B cell (primary cell): ENCODE data around the gene TTLL11. TPM values are rescaled to one million over a fixed set of nuclear protein-coding genes. Genes with fewer than 3 reads are reported as not detected.

ENCODE experiments used
- ATAC-seq: fragments of 200-7000 bp; cut with Tn5 transposase; one replicate; pipeline ENCODE4 v1.10.0; 2021; ENCODE audit warnings: low read depth, mild to moderate bottlenecking, moderate number of reproducible peaks, moderate library complexity
- CTCF ChIA-PET: fragments of 350-600 bp; sonication (Branson Sonifier 250); formaldehyde crosslinking; loops from one replicate; lab custom pipeline; 2021; ENCODE audit warnings: antibody characterized with exemption, inconsistent platforms; lab: Charles Lee
- POLR2A ChIA-PET: fragments of 350-600 bp; sonication (Branson Sonifier 250); formaldehyde crosslinking; loops from one replicate; lab custom pipeline; 2021; ENCODE audit warnings: antibody characterized with exemption; lab: Charles Lee
- DNase-seq: peaks from one replicate; pipeline ENCODE4 v3.0.0; 2013
- H2AFZ ChIP-seq: 2 replicates; pipeline ENCODE4 v1.6.1; 2012; ENCODE audit warnings: mild to moderate bottlenecking, low read depth, low read length; ENCODE audit not compliant: insufficient read depth, poor library complexity, severe bottlenecking
- H3K27ac ChIP-seq, 2 donors: 1 replicate in 1 of 2; 2 replicates in 1 of 2; pipeline ENCODE4 v1.5.1; 2012 to 2013; ENCODE audit warnings: low read length in 2 of 2, mild to moderate bottlenecking in 2 of 2, moderate library complexity in 1 of 2
- H3K27me3 ChIP-seq, 4 experiments: fragments of 200-600 bp in 1 of 4; sonication (generic) in 1 of 4; replicated peaks in 1 of 4; 1 replicate in 2 of 4; 2 replicates in 2 of 4; pipeline versions ENCODE4 v1.6.1 to v1.7.0; 2013 to 2016; ENCODE audit warnings: low read length in 3 of 4, mild to moderate bottlenecking in 2 of 4, mixed read lengths in 1 of 4, moderate library complexity in 1 of 4; ENCODE audit not compliant: insufficient read depth in 4 of 4, control insufficient read depth in 3 of 4; ENCODE audit errors: control extremely low read depth in 1 of 4
- H3K36me3 ChIP-seq, 2 experiments: replicated peaks in 1 of 2; 1 replicate in 1 of 2; 2 replicates in 1 of 2; pipeline versions ENCODE4 v1.6.1 to v1.7.1; 2013; ENCODE audit warnings: low read length in 1 of 2; ENCODE audit not compliant: insufficient read depth in 2 of 2, control insufficient read depth in 1 of 2; ENCODE audit errors: control extremely low read depth in 1 of 2, extremely low read depth in 1 of 2
- H3K4me1 ChIP-seq, 2 donors: fragments of 200-600 bp in 1 of 2; sonication (generic) in 1 of 2; 1 replicate in 1 of 2; 2 replicates in 1 of 2; pipeline versions ENCODE4 v1.5.1 to v1.6.1; 2013 to 2017; ENCODE audit warnings: low read length in 2 of 2; ENCODE audit not compliant: control insufficient read depth in 2 of 2, insufficient read depth in 2 of 2
- H3K4me2 ChIP-seq: replicated peaks from 2 replicates; pipeline ENCODE3; 2012; ENCODE audit warnings: mild to moderate bottlenecking, low read depth, low read length; ENCODE audit not compliant: poor library complexity, severe bottlenecking
- H3K4me3 ChIP-seq, 5 experiments: fragments of 200-600 bp in 1 of 5; sonication (generic) in 1 of 5; 1 replicate in 3 of 5; 2 replicates in 2 of 5; pipeline versions ENCODE4 v1.5.1 to v1.7.0; 2011 to 2016; ENCODE audit warnings: low read length in 4 of 5, mild to moderate bottlenecking in 4 of 5, low read depth in 2 of 5, control low read depth in 1 of 5, moderate library complexity in 1 of 5; ENCODE audit not compliant: insufficient read depth in 1 of 5; ENCODE audit errors: control extremely low read depth in 1 of 5, extremely low read depth in 1 of 5
- H3K79me2 ChIP-seq: fragments of 200-600 bp; sonication (generic); one replicate; pipeline ENCODE4 v1.6.0; 2016; ENCODE audit warnings: low read length; ENCODE audit not compliant: control insufficient read depth, insufficient read depth
- H3K9ac ChIP-seq: fragments of 200-600 bp; sonication (generic); 2 replicates; pipeline ENCODE4 v1.6.1; 2017; ENCODE audit warnings: mild to moderate bottlenecking, low read length, moderate library complexity
- H3K9me3 ChIP-seq, 3 donors: one replicate each; pipeline versions ENCODE4 v1.6.1 to v1.7.1; 2013; ENCODE audit warnings: low read length in 2 of 3; ENCODE audit not compliant: control insufficient read depth in 2 of 3, insufficient read depth in 1 of 3; ENCODE audit errors: control extremely low read depth in 1 of 3
- H4K20me1 ChIP-seq: 2 replicates; pipeline ENCODE4 v1.6.0; 2012; ENCODE audit warnings: mild to moderate bottlenecking, low read length; ENCODE audit not compliant: insufficient read depth, control insufficient read depth, poor library complexity, severe bottlenecking
- H3K27ac Mint-ChIP-seq: one replicate; pipeline ENCODE4 v1.8.0; 2021; ENCODE audit warnings: mixed read lengths
- H3K27me3 Mint-ChIP-seq: one replicate; pipeline ENCODE4 v1.8.0; 2021; ENCODE audit warnings: mixed read lengths
- H3K4me1 Mint-ChIP-seq: one replicate; pipeline ENCODE4 v1.8.0; 2021; ENCODE audit warnings: mixed read lengths
- H3K4me3 Mint-ChIP-seq: one replicate; pipeline ENCODE4 v1.8.0; 2021; ENCODE audit warnings: mixed read lengths
- H3K9me3 Mint-ChIP-seq: one replicate; pipeline ENCODE4 v1.8.0; 2022; ENCODE audit warnings: mixed read lengths; ENCODE audit not compliant: insufficient read depth
- CTCF ChIP-seq: fragments of 200-600 bp; IDR thresholded peaks from one replicate; pipeline ENCODE4 v1.8.0; 2022; ENCODE audit warnings: antibody characterized with exemption, mild to moderate bottlenecking
- EZH2 ChIP-seq: IDR thresholded peaks from 2 replicates; pipeline ENCODE4 v1.6.1; 2012; ENCODE audit warnings: borderline replicate concordance, low read depth, mild to moderate bottlenecking, moderate library complexity, low read length; ENCODE audit not compliant: insufficient read depth, poor library complexity, severe bottlenecking
- WGBS: methylation state at CpG from one replicate; pipeline ENCODE4 v1.1.5; 2013; ENCODE audit warnings: missing lambda C conversion rate; ENCODE audit not compliant: insufficient coverage; 5-methylcytosine and 5-hydroxymethylcytosine counted together
- intact Hi-C: fragments of 100-400 bp; cut with micrococcal nuclease; formaldehyde crosslinking; loops from one replicate; pipeline ENCODE4 v1.10.0; 2022
- polyA plus RNA-seq: library from polyadenylated mRNA; depleted of rRNA; stranded (reverse); fragments of >200 nt; gene quantifications from 2 replicates; pipeline ENCODE4 v1.2.3, GENCODE V29; 2012
- total RNA-seq, 2 donors: library from RNA; stranded (reverse); fragments of 120-200 nt in 1 of 2; gene quantifications; 1 replicate in 1 of 2; 2 replicates in 1 of 2; pipeline versions ENCODE4 v1.2.3 to v1.2.4, GENCODE V29; 2013 to 2022

The TTLL11 gene
- total and polyA plus RNA-seq, 2 donors (not counting 1 experiment from before 2014, with no cell fraction given): 3.6 to 3.8 TPM

GRCh38 chr9:121784731-121785411 lies 308.2 kb downstream of the TTLL11 start:
- peaks cover 9% of the 10 kb centered on the region for H3K27me3 Mint-ChIP-seq
- POLR2A ChIA-PET: no interaction called here
- no peak overlapping the region for H3K4me3 ChIP-seq
- intact Hi-C loops: no loop called here
- CTCF ChIA-PET: no interaction called here
- H3K27ac Mint-ChIP-seq: no peak overlapping the region
- 86% methylated on average over 6 of the region's 17 CpGs for WGBS
- no peaks in the 10 kb centered on the region for H3K79me2 ChIP-seq
- no peaks in the 10 kb centered on the region for H3K27me3 ChIP-seq
- no peaks in the 10 kb centered on the region for H3K9me3 ChIP-seq
- no peaks in the 10 kb centered on the region for H3K9me3 Mint-ChIP-seq
- no peaks in the 10 kb centered on the region for H4K20me1 ChIP-seq
- no peak overlapping the region for H3K27ac ChIP-seq
- peaks cover 8% of the 10 kb centered on the region for H3K4me1 Mint-ChIP-seq
- TF ChIP-seq EZH2 (no peak), CTCF (no peak)
- H2AFZ ChIP-seq: no peak overlapping the region
- H3K9ac ChIP-seq: no peak overlapping the region
- no peaks in the 10 kb centered on the region for H3K4me1 ChIP-seq
- ATAC-seq: no peak
- DNase-seq: no peak
- no peak overlapping the region for H3K4me3 Mint-ChIP-seq
- H3K36me3 ChIP-seq: no peaks in the 10 kb centered on the region
- no peak overlapping the region for H3K4me2 ChIP-seq

DNA sequence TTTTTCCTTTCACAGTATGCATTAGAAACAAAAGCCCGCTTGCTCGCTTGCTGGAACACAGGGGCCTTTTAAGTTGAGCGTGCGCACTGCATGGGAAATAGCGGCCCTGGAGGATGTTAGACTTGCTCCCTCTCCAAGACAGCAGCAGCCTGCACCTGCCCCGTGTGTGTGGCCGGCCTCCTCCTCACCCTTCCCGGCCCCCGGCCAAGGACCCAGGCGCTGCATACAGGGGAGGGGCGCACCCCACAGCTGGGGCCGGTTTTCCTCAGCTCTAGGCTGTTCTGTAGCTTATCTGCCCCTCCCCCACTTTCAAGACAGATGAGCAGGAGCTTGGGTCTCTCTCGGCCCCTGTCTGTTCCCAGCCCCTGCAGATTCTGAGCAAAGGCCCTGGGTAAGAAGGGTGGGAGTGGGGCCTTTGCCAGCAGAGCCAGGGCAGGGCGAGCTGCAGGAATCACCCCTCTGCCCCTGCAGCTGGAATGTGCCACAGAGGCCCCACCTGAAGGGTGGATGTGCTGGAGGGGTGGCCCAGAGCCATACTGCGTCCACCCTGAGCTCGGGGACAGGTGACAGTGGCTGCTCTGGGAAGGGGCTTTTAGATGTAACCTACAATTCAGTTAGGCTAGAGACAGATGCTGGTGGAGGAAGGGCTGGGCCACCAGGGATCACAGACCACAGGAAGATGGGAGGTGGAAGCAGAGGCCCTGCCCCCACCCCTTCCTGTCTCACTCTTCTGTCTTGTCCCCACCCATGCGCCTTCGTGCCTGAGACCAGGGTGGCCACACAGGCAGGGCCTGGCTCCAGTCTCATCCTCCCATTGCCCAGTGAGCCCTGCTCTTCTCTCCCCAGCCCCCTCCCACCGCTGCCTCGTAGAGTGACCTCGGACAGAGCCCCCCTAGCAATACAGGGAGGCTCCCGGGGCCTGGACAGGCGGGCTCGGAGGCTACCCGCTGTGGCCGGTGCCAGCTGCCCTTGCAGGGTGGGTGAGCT lies 309.3 kb downstream of the TTLL11 start:
- H3K4me2 ChIP-seq: no peak overlapping the region
- ATAC-seq (no peak), DNase-seq (no peak)
- H3K4me1 ChIP-seq: no peaks in the 10 kb centered on the region
- ChIA-PET CTCF (interaction anchor here (0.7 kb wide), 1 partner anchor 104 kb away, joined by 3 read pairs; no protein-coding TSS in a partner anchor), POLR2A (no interaction called here)
- Mint-ChIP-seq H3K27ac (no peak overlapping the region), H3K4me3 (no peak overlapping the region), H3K27me3 (peaks cover 4% of the 10 kb centered on the region), H3K9me3 (no peaks in the 10 kb centered on the region), H3K4me1 (peaks cover 11% of the 10 kb centered on the region)
- H4K20me1 ChIP-seq: no peaks in the 10 kb centered on the region
- no peak overlapping the region for H2AFZ ChIP-seq
- H3K79me2 ChIP-seq: no peaks in the 10 kb centered on the region
- intact Hi-C loops: no loop called here
- no peaks in the 10 kb centered on the region for H3K36me3 ChIP-seq
- TF ChIP-seq CTCF (no peak), EZH2 (no peak)
- H3K9ac ChIP-seq: no peak overlapping the region
- H3K9me3 ChIP-seq: no peaks in the 10 kb centered on the region
- H3K27me3 ChIP-seq: no peaks in the 10 kb centered on the region
- no peak overlapping the region for H3K27ac ChIP-seq
- no peak overlapping the region for H3K4me3 ChIP-seq
- 91% methylated on average over 22 of the region's 26 CpGs for WGBS
